HCT116 (cell line): ENCODE measurements around the gene MIA3.

Experiments
- CTCF ChIP-seq, 3 experiments: fragments of 200-600 bp in 1 of 3; sonication (generic) in 1 of 3; IDR thresholded peaks in 2 of 3; conservative IDR thresholded peaks in 1 of 3; 2 replicates each; pipeline ENCODE4 v1.5.1; 2012 to 2017; ENCODE audit warnings: low read depth in 2 of 3, low read length in 2 of 3, antibody characterized with exemption in 1 of 3, borderline replicate concordance in 1 of 3, control low read depth in 1 of 3, mild to moderate bottlenecking in 1 of 3, mixed read lengths in 1 of 3, mixed run types in 1 of 3, moderate library complexity in 1 of 3; ENCODE audit not compliant: insufficient read depth in 1 of 3
- EZH2 ChIP-seq: fragments of 200-600 bp; sonication (generic); IDR thresholded peaks from 2 replicates; pipeline ENCODE4 v1.6.1; 2017; ENCODE audit warnings: antibody characterized with exemption, mixed run types
- EZH2phosphoT487 ChIP-seq: fragments of 200-600 bp; IDR thresholded peaks from 2 replicates; pipeline ENCODE4 v1.6.1; 2018; ENCODE audit warnings: antibody characterized with exemption, borderline replicate concordance
- RAD21 ChIP-seq: IDR thresholded peaks from 2 replicates; pipeline ENCODE4 v1.6.1; 2012; ENCODE audit warnings: low read depth, mild to moderate bottlenecking
- REST ChIP-seq: IDR thresholded peaks from 2 replicates; pipeline ENCODE4 v1.6.1; 2012; ENCODE audit warnings: low read depth
- SIN3A ChIP-seq: IDR thresholded peaks from 2 replicates; pipeline ENCODE4 v1.6.1; 2012; ENCODE audit warnings: low read depth
- SP1 ChIP-seq: IDR thresholded peaks from 2 replicates; pipeline ENCODE4 v1.6.1; 2012; ENCODE audit warnings: low read depth
- SRF ChIP-seq: IDR thresholded peaks from 2 replicates; pipeline ENCODE4 v1.6.1; 2012; ENCODE audit warnings: low read depth
- YY1 ChIP-seq: IDR thresholded peaks from 2 replicates; pipeline ENCODE4 v1.6.1; 2011; ENCODE audit warnings: low read length, low read depth, moderate library complexity, mild to moderate bottlenecking; ENCODE audit not compliant: insufficient replicate concordance; ENCODE audit errors: extremely low read depth
- ZNF274 ChIP-seq: fragments of 200-500 bp; sonication (Bioruptor generic); IDR thresholded peaks from 2 replicates; pipeline ENCODE4 v1.6.1; 2014; ENCODE audit warnings: mild to moderate bottlenecking, low read depth, low read length, inconsistent platforms

GRCh38 chr1:222600281-222600680 is 17.6 kb upstream of the MIA3 start:
- TF ChIP-seq CTCF (IDR thresholded peaks at IDR 0.05 in 2 of 3, conservative IDR thresholded peaks at IDR 0.05 in 1 of 3; ENCODE audit: borderline replicate concordance in 1 of 3, insufficient read depth in 1 of 3, low read depth in 2 of 3, low read length in 2 of 3): no peak
- TF ChIP-seq YY1: no peak
- no peak for TF ChIP-seq ZNF274
- no peak for TF ChIP-seq SRF
- no peak for TF ChIP-seq SIN3A
- TF ChIP-seq REST: no peak
- no peak for TF ChIP-seq SP1
- TF ChIP-seq EZH2phosphoT487: no peak
- TF ChIP-seq EZH2: no peak
- TF ChIP-seq RAD21: no peak
